Keratinocyte (primary cell): ENCODE measurements around the gene IDH3A. TPM values are rescaled to one million over a fixed set of nuclear protein-coding genes. Genes with fewer than 3 reads are reported as not detected.

Source experiments
- DNase-seq: peaks from one replicate; pipeline ENCODE4 v3.0.0-alpha.2; 2011; ENCODE audit warnings: low read depth, missing footprints, low spot score
- FAIRE-seq: peaks from 2 replicates; lab custom pipeline; 2011; peaks lifted over from hg19 to GRCh38; lab: Jason Lieb, UNC
- H2AFZ ChIP-seq: 2 replicates; pipeline ENCODE4 v1.6.0; 2012; ENCODE audit warnings: low read length, control low read depth, inconsistent platforms; ENCODE audit not compliant: control insufficient read depth
- H3K27ac ChIP-seq: 2 replicates; pipeline ENCODE4 v1.5.1; 2011; ENCODE audit warnings: low read length; ENCODE audit not compliant: control insufficient read depth, insufficient read depth
- H3K27me3 ChIP-seq: 3 replicates; pipeline ENCODE4 v1.6.0; 2011; ENCODE audit warnings: low read length; ENCODE audit not compliant: control insufficient read depth, insufficient read depth; ENCODE audit errors: extremely low read depth
- H3K36me3 ChIP-seq, 2 experiments: 2 replicates in 1 of 2; 3 replicates in 1 of 2; pipeline ENCODE4 v1.5.1; 2011; ENCODE audit warnings: low read length in 2 of 2, mild to moderate bottlenecking in 1 of 2; ENCODE audit not compliant: control insufficient read depth in 2 of 2, insufficient read depth in 2 of 2; ENCODE audit errors: extremely low read depth in 1 of 2
- H3K4me1 ChIP-seq: 3 replicates; pipeline ENCODE4 v1.5.1; 2011; ENCODE audit warnings: low read length; ENCODE audit not compliant: control insufficient read depth, insufficient read depth; ENCODE audit errors: extremely low read depth
- H3K4me2 ChIP-seq: 3 replicates; pipeline ENCODE4 v1.6.0; 2011; ENCODE audit warnings: low read depth, low read length; ENCODE audit not compliant: control insufficient read depth, insufficient read depth; ENCODE audit errors: extremely low read depth
- H3K4me3 ChIP-seq, 3 experiments: fragments of 200-600 bp in 1 of 3; sonication (generic) in 1 of 3; 2 replicates in 2 of 3; 3 replicates in 1 of 3; pipeline ENCODE4 v1.5.1; 2011 to 2016; ENCODE audit warnings: low read length in 3 of 3, mild to moderate bottlenecking in 3 of 3, control low read depth in 2 of 3, inconsistent platforms in 1 of 3, low read depth in 1 of 3, mixed read lengths in 1 of 3, mixed run types in 1 of 3, moderate library complexity in 1 of 3; ENCODE audit not compliant: control insufficient read depth in 2 of 3, insufficient read depth in 2 of 3; ENCODE audit errors: extremely low read depth in 1 of 3
- H3K79me2 ChIP-seq: 2 replicates; pipeline ENCODE4 v1.6.0; 2012; ENCODE audit warnings: low read length; ENCODE audit not compliant: control insufficient read depth, insufficient read depth
- H3K9ac ChIP-seq: 3 replicates; pipeline ENCODE4 v1.6.0; 2011; ENCODE audit warnings: low read length; ENCODE audit not compliant: control insufficient read depth, insufficient read depth; ENCODE audit errors: extremely low read depth
- H3K9me1 ChIP-seq: 3 replicates; pipeline ENCODE4 v1.6.0; 2011; ENCODE audit warnings: low read length; ENCODE audit not compliant: control insufficient read depth, insufficient read depth; ENCODE audit errors: extremely low read depth
- H3K9me3 ChIP-seq: 2 replicates; pipeline ENCODE4 v1.5.1; 2012; ENCODE audit warnings: low read depth, low read length; ENCODE audit not compliant: control insufficient read depth
- H4K20me1 ChIP-seq: 3 replicates; pipeline ENCODE4 v1.6.0; 2011; ENCODE audit warnings: low read length; ENCODE audit not compliant: control insufficient read depth, insufficient read depth; ENCODE audit errors: extremely low read depth
- CTCF ChIP-seq, 3 experiments: IDR thresholded peaks in 1 of 3; conservative IDR thresholded peaks in 1 of 3; optimal IDR thresholded peaks in 1 of 3; 2 replicates in 2 of 3; 3 replicates in 1 of 3; pipeline versions ENCODE3 to v1.5.1; 2011; ENCODE audit warnings: low read length in 3 of 3, mild to moderate bottlenecking in 3 of 3, moderate library complexity in 2 of 3, control low read depth in 1 of 3, inconsistent platforms in 1 of 3; ENCODE audit not compliant: insufficient read depth in 2 of 3; ENCODE audit errors: extremely low read depth in 1 of 3
- EZH2 ChIP-seq: IDR thresholded peaks from one replicate; pipeline ENCODE4 v1.6.1; 2012; ENCODE audit warnings: inconsistent platforms, mild to moderate bottlenecking, low read length, moderate library complexity
- dilution Hi-C: fragments of 300-500 bp; cut with MboI; formaldehyde crosslinking; loops from one replicate; pipeline ENCODE4 v1.7.0; 2020; ENCODE audit warnings: low sequenced_read_pairs; ENCODE audit not compliant: extremely low pct_ligation_motif_present
- polyA plus RNA-seq, 5 experiments: library from polyadenylated mRNA; depleted of rRNA in 3 of 5; stranded (reverse) in 3 of 5; stranded (forward) in 1 of 5; unstranded in 1 of 5; fragments of >200 nt; gene quantifications; 1 replicate in 1 of 5; 2 replicates in 3 of 5; 3 replicates in 1 of 5; pipeline versions ENCODE4 v1.2.1 to v1.2.3, GENCODE V29; 2011 to 2012; ENCODE audit warnings: missing spikeins in 2 of 5, low read depth in 1 of 5, low replicate concordance in 1 of 5

The IDH3A gene
- polyA plus RNA-seq, 1 donor (not counting 4 experiments of a cell fraction or from before 2014, with no cell fraction given): 118 TPM

- peaks cover 2% of the 10 kb centered on the region for H3K9me1 ChIP-seq
- no peak overlapping the region for H3K4me2 ChIP-seq
- TF ChIP-seq CTCF (optimal IDR thresholded peaks at IDR 0.05 in 1 of 3, IDR thresholded peaks at IDR 0.05 in 1 of 3, conservative IDR thresholded peaks at IDR 0.05 in 1 of 3; ENCODE audit: extremely low read depth in 1 of 3, insufficient read depth in 2 of 3, low read length in 3 of 3): no peak
- TF ChIP-seq EZH2: no peak
- no peak overlapping the region for H3K4me3 ChIP-seq
- H3K9me3 ChIP-seq: no peaks in the 10 kb centered on the region
- dilution Hi-C loops: no loop called here
- no peaks in the 10 kb centered on the region for H3K79me2 ChIP-seq
- H3K27ac ChIP-seq: no peak overlapping the region
- peaks cover 8% of the 10 kb centered on the region for H3K27me3 ChIP-seq
- DNase-seq (no peak), FAIRE-seq (no peak)
- H3K4me1 ChIP-seq: peaks cover 28% of the 10 kb centered on the region
- no peaks in the 10 kb centered on the region for H4K20me1 ChIP-seq
- H3K36me3 ChIP-seq: no peaks in the 10 kb centered on the region
- H2AFZ ChIP-seq: no peak overlapping the region
- H3K9ac ChIP-seq: no peak overlapping the region
Measured at GRCh38 chr15:78213425-78213750, 64.2 kb downstream of the IDH3A start.

GRCh38 chr15:78213956-78214355 is 64.8 kb downstream of the IDH3A start:
- H4K20me1 ChIP-seq: no peaks in the 10 kb centered on the region
- FAIRE-seq (no peak), DNase-seq (no peak)
- H3K27me3 ChIP-seq: peaks cover 8% of the 10 kb centered on the region
- H2AFZ ChIP-seq: no peak overlapping the region
- H3K79me2 ChIP-seq: no peaks in the 10 kb centered on the region
- no peak overlapping the region for H3K27ac ChIP-seq
- H3K9me3 ChIP-seq: no peaks in the 10 kb centered on the region
- no peaks in the 10 kb centered on the region for H3K36me3 ChIP-seq
- H3K4me2 ChIP-seq: no peak overlapping the region
- no peak overlapping the region for H3K4me3 ChIP-seq
- dilution Hi-C loops: no loop called here
- no peak overlapping the region for H3K9ac ChIP-seq
- H3K4me1 ChIP-seq: peaks cover 28% of the 10 kb centered on the region
- TF ChIP-seq CTCF (optimal IDR thresholded peaks at IDR 0.05 in 1 of 3, IDR thresholded peaks at IDR 0.05 in 1 of 3, conservative IDR thresholded peaks at IDR 0.05 in 1 of 3; ENCODE audit: extremely low read depth in 1 of 3, insufficient read depth in 2 of 3, low read length in 3 of 3) (no peak), EZH2 (no peak)
- H3K9me1 ChIP-seq: peaks cover 2% of the 10 kb centered on the region
